ENCODE results near the gene ASIC3.
A peak's percentile ranks its signal among the peaks of the same experiment; 100 is the strongest.
"Not testable (repeated sequence)": the region's sequence is repeated elsewhere in the genome, so short reads cannot be mapped to it uniquely, and the experiment has no call there.

ASIC3 gene

GRCh38 chr7:151028131-151028947 lies 20.0 kb upstream of the ASIC3 start, which contains the start of gene ABCB8:
ABCB8 (plus strand) TSS chr7:151028450; CDS start chr7:151028516, 66 bp downstream.
- DNase-seq: peak; percentile 92 to 99 (median 98)
- intact Hi-C loops (cut with DNase I): loop anchor here (2.0 to 5.0 kb wide), 2 partner anchors 28 to 84 kb away; partner anchors contain the start of gene CDK5

GRCh38 chr7:151028948-151029501 lies 19.3 kb upstream of the ASIC3 start:
- intact Hi-C loops (cut with DNase I): loop anchor here (2.0 to 5.0 kb wide), 2 partner anchors 28 to 83 kb away; partner anchors contain the start of gene CDK5
- no peak for DNase-seq

DNA sequence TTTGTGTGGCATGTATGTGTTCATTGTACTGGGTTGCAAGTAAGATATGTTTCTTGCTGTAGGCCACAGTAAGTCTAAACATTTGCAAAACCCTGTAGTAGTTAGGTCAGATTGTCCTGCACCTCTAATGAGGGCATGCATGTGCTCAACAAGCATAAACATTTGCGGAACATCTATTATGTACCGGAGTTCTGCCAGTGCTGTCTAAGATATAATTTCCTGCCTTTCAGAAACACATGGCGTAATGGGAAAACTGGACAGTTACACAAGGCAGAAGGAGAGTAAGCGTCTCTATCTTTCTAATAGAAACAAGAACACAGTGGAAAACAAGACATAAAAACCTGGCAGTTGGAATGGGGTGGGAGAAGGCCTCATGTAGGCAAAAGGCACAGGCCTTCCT lies 17.3 kb upstream of the ASIC3 start:
- no peak for DNase-seq
- intact Hi-C loops (cut with DNase I): no loop called here

- DNase-seq: no peak
- intact Hi-C loops (cut with DNase I): no loop called here
Measured at GRCh38 chr7:151032936-151033863, 15.1 kb upstream of the ASIC3 start.

- intact Hi-C loops (cut with DNase I): no loop called here
- DNase-seq: no peak
Measured at GRCh38 chr7:151033864-151034249, 14.5 kb upstream of the ASIC3 start.

DNA sequence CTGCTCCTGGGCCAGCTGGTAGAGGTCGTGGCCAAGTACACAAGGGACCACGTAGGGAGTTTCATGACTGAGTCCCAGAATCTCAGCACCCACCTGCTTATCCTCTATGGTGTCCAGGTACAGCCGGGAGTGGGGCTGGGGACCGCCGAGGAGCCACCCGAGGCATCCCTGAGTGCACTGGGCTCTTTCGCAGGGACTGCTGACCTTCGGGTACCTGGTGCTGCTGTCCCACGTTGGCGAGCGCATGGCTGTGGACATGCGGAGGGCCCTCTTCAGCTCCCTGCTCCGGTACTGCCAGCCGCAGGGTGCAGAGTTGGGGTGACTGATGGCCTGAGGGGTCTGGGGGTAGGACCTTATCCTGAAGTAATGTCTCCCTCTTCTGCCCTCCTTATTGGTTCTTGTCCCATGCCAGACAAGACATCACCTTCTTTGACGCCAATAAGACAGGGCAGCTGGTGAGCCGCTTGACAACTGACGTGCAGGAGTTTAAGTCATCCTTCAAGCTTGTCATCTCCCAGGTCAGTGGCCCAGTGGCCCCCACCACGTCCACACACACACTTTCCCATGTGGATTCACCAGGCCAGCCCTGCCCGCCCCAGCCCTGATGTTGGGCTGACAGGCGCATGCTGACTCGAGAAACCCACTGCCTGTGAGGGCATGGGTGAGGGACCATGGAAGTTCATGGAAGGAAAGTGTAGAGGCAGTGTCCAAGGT lies 13.9 kb upstream of the ASIC3 start:
- DNase-seq: no peak
- intact Hi-C loops (cut with DNase I): no loop called here

GRCh38 chr7:151035026-151035717 lies 13.2 kb upstream of the ASIC3 start:
- intact Hi-C loops (cut with DNase I): no loop called here
- peak in 41 of 42 donors; percentile 34 to 91 (median 71) for DNase-seq

GRCh38 chr7:151035902-151036301 lies 12.4 kb upstream of the ASIC3 start:
- intact Hi-C loops (cut with DNase I): no loop called here
- DNase-seq: no peak

DNA sequence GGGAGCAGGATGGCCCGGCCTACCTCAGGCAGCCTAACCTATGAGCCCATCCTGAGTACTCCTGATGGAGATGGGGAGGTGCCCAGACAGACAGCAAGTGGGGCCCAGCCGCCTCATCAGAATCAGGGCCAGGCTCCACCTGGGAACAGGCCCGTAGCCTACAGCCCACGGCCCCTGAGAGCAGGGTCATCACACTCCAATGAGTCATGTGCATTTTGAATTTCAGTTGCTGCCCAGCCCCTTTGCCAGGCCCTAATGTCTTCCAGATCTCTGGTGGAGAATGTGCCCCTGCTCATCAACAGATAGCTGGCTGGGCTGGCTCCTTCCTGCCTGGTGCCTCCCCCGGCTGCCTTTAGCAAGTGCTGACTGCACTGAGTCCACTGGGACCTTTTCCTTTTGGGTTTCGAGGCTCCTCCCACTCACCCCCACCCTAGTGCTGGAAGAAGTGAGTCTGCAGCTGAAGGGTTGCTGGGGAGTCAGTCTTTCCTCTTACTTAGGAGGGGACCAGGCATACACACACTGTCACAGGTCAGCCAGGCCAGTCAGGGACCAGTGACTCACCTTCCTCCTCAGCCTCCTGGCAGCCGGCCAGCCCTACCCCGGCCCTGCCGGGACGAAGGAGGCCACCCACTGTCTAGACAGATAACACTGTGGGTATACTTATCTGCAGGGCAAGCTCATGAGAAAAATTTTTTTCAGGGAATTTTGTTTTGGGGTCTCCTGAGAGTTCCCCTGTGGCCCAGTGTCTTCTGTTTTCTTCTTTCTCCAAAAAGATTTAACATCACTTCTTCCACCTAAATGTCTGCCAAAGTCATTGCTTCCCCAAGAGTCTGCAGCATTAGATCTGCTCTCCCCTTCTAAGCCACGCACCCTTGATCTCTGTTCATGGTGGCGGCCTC lies 9.1 kb upstream of the ASIC3 start:
- peak in 2 of 42 donors; percentile 47 to 56 for DNase-seq
- intact Hi-C loops (cut with DNase I): no loop called here

DNA sequence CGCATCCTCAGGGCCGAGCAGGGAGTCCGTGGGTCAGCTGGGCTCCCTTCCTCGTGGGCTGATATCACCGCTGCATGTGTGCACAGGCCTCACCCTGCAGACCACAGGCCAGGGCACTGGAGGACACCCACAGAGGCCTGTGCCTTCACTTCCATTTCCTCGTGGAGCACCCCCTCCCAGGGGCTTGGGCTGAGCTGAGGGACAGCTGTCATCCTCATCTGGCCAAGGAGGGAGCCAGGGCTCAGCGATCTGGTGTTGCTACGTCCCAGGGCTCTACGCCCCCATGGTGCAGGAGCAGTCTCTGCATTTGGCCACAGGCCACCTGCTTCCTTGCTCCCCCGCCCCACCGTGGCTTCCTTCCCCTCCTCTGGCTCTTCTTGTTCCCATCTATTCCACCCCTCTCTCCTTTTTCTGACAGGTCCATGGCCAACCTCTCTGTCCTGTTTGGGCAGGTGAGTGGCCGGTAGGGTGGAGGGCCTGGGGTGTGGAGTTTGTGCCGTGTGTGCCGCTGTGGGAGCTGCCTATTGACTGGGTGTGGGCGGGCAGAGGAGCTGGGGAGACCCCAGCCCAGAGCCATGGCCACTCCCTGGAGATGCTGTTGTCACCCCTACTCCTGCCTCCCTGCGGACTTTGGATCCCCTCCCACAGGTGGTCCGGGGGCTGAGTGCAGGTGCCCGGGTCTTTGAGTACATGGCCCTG lies 8.3 kb upstream of the ASIC3 start:
- intact Hi-C loops (cut with DNase I): no loop called here
- no peak for DNase-seq

DNA sequence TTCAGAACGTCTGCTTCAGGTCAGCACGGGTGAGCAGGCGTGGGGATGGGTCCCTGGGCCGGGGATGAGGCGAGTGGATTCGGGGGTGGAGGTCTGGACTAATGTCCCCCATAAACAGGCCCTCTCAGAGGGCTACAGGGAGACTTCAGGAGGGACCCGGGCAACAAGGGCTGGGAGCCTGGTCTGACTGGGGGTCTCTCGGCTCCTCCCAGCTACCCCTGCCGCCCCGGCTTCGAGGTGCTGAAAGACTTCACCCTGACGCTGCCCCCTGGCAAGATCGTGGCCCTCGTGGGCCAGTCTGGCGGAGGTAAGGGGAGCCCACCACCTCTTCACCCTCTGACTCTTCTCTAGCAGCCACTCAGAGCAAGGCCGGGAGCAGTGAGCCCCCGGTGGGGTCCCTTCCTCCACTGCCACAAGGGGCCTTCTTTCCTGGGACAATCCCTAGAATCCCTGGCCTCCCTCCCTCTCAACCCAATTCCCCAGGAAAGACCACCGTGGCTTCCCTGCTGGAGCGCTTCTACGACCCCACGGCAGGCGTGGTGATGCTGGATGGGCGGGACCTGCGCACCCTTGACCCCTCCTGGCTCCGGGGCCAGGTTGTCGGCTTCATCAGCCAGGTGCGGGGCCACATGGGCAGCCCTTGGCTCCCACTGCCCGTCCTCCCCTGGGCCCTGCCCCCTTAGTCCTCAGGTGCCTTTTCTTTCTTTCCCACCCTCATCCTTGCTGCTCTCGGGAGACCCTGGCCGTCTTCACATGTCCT lies 7.5 kb upstream of the ASIC3 start:
- intact Hi-C loops (cut with DNase I): no loop called here
- no peak for DNase-seq

- DNase-seq; intact Hi-C loops (cut with DNase I): not testable (repeated sequence)
Measured at GRCh38 chr7:151043449-151043848, 4.9 kb upstream of the ASIC3 start.

- intact Hi-C loops (cut with DNase I): no loop called here
Measured at GRCh38 chr7:151043959-151044358, 4.4 kb upstream of the ASIC3 start.

DNA sequence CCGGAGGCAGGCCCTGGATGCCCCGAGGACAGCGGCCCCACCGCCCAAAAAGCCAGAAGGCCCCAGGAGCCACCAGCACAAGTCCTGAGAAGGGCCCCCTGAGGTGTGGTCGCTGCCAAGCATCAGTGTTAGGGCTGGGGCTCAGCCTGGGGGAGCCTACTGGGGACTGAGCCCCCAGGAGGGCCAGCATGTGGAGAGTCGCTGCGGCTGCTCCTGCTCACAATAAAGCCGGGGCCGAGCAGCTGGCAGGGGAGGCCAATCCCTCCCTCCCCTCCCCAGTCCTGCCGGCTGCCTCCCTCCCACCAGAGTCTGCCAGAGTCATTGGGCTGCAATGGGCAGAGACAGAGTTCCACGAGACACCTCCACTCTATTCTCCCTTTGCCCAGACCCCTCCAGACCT lies 3.1 kb upstream of the ASIC3 start:
- DNase-seq: no peak
- intact Hi-C loops (cut with DNase I): no loop called here

More at GRCh38 chr7:151043959-151044358, 4.4 kb upstream of the ASIC3 start:
- no peak for DNase-seq

DNA sequence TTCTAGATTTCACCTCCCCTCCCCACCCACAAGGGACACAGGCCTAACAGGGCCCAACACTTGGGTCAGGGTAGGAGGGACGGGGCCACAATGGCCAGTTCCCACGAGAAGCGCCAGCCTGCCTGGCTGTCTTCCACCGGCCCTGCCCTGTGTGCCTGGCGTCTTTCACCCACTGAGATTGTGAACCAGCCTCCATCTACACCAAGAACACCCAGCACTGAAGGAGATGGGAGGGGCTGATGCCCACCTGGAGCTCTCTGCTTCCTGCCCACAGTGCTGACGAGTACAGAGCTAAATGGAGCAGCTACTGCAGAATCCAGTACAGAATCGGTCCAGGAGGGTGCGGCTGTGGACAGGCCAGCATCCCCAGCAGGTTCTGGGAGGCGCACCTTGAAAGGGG lies 2.4 kb upstream of the ASIC3 start:
- intact Hi-C loops (cut with DNase I): no loop called here
- DNase-seq: peak in 30 of 42 donors; percentile 26 to 85 (median 50)

All from head of caudate nucleus (tissue), 42 donors.